ENCODE measurements around the gene UTP11.

UTP11 gene

DNA sequence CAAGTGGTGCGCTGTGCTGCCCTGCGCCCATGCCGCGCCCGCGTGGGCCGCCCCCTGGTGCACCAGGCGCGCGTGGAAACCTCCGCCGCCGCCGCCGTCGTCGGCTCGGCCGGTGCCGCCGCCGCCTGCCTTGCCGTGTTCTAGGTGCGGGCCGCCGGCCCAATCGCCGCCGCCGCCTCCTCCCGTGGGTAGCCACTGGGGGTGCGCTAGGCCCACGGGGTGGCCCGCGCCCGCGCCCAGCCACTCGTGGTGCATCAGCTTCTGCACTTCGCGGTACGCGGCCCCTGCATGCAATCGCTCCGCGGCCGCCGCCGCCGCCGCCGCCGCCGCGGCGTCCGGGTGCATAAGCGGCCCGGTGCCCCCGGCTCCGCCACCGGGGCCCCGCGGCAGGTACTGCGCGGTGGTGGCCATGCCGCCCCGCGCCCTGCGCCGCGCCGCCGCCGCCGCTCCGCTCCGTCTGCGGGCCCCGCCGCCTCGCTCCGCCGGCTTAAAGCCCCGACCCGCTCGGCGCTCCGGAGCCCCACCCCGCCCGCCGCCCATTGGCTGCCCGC is 33.9 kb downstream of the UTP11 start, which contains the start of gene POU3F1:
Gene POU3F1 (minus strand): TSS at position 461 of the 551 bp plus-strand sequence. CDS start 50 bp downstream, at position 411.
- DNase-seq (ENCODE audit: low read depth in 2 of 2): no peak

DNA sequence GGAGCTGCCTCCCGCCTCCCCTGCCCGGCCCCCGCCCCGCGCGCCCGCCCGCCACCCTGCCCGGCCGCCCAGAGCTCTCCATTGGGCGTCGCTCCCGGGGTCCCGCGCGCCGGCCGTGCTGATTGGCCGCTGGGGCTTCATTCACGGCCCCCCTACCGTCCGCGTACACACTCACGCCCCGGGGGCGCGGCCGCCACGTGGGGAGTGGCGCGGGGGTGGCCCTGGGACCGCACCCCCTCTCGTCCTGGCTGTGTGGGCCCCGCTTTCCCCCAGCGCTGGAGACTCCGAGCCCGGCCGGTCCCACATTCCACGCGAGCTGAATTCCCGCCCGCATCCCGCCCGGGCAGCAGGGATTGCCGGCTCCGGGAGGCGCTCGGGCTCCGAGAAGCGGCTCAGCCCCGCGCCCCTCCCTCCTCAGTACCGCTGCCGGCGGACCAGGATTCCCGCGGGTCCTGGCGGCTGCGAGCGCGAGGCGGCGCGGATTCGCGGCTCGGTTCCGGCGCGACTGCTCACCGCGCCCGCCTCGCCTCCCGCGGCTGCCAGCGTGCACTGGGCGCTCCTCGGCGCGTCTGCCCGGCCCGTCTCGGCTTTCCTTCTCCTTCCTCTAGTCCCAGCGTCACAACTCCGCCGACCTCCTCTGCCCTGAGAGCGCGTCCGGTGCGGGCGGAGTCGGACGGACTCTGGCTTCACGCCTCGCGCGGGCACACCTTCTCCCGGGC is 34.5 kb downstream of the UTP11 start:
- DNase-seq (ENCODE audit: low read depth in 2 of 2): peak; percentile 68 to 74

DNA sequence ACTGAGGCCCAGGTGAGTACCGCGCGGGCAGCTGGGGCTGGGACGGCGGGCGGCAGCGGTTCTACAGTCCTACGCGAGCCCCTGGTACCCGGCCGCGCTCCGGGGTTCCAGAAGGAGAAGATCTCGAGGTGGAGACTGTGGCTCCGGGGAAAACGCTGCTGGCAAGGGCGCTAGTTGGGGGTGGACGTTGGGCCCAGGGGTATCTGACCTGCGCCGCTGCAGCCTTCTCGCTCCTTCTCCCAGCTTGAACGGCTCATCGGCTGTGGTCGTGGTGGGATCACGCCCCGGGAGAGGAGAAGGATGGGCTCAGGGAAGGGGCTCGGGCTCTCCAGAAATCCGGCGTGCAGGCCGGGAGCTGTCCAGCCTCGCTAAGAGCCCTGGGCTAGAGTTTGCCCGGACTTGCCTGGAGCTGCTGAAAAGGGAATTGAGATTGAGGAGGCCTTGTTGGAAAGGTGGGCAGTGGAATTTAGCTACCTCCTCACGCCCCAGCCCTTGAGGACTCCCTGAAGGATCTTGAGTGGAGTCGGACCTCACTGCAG is 35.1 kb downstream of the UTP11 start:
- DNase-seq (ENCODE audit: low read depth in 2 of 2): no peak

DNA sequence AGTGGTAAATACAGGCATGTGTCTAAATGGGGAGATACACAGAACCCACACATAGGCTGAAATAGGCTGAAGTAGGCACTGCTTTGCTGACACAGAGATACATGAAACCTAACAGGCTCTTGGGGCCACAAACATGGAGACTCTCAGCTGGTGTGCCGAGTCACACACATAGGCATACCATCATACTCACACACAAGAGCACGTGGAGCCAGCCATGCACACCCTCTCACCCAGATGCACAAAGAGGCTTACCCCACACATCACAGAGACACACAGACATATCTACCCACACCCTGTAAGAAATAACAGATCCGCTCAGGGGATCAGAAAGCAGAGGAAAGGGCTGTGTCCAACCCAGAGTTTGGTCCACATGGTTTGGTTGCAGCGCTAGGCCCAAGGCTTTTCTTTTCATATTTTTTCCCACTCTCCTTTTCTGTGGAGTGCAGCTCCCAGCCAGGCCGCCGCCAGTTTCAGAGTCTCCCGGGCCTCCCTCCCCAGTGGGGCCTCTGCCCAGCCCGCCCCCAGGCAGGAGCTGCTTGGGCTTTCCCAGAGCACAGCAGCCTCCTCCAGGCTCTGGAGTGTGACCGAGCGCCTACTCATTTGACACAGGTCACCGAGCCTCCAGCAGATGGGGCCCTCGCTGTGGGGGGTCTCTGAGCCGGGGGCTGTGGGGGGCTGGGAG is 38.0 kb downstream of the UTP11 start:
- DNase-seq (ENCODE audit: low read depth in 2 of 2): no peak

DNA sequence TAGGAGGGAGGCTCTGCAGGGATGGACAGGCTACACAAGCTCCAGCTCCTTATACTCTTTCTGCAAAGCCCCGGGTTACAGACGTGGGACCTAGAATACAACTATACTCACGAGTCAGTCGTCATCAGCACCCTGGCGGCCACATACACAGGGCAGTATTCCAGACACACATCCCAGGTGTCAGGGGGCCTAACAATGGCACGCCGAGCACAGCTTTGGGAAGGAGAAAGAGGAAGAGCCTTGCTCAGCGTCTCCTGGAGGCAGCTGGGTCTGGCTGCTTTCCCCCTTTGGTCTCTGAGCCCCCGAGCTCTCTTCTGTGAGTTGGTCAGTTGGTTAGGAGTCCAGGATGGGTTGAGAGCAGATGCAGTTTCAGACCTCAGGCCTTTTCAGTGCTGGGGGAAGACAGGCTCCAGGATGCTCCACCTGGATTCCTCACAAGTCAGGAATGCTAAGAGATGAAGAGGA is 38.6 kb downstream of the UTP11 start:
- no peak for DNase-seq (ENCODE audit: low read depth in 2 of 2)

DNA sequence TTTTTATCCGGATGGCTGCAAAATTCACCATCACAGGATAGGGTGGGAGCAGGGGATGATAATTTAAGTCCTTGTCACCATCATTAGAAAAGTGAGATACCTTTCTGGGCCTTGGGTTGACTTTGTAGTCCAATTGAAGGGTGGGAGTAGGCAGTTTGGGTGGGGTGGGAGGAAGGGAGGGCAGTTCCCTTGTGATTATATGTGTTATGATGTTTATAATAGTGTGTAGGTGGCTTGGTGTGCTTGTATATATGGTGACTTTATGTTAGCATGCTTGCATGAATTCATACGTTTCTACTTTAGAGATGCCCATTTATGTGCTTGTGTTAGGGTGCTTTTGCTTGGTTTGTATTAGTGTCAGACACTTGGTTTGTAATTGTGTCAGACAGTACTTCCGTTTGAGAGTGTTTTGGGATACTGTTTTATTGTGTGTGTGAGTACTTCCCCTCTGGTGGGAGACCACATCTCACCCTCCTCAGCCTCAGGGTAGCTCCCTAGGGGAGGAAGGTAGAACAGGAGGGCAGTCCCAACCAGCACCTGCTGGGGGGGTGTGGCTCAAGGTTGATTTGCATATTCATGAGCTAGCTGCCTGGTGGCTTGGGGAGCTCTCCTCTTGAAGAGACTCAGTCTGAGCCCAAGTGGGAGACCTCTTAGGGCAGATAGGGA is 40.3 kb downstream of the UTP11 start:
- no peak for DNase-seq (ENCODE audit: low read depth in 2 of 2)

DNA sequence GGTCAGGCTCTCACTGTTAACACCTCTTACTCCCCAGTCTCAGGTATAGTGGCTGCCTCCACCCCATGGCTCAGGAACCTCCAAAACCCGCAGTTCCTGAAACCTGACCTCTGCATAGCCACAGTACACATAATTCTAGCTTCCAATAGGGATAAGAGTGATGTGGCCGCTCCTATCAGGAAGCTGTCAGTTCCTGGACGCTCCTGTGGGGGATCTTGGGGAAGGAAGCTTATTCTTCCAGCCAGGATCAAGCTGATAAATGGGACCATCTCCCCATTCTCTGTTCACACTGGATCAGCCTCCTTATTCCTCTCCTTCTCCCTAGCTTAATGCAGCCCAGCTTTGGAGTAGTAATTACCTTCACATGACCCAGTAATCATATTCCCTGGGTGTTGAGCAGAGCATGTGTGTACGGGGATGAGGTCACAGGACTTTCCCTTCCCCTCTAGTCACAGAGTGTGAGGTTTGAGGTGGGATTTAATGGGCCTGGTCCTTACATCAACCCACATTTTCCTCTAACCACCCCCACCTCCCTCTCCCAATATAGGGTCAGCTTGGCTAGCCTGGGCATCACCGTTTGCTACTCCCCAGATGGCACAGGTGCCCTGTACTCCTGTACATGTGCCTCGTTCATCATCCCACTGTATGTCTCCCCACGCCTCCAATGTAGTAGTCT is 41.0 kb downstream of the UTP11 start:
- DNase-seq (ENCODE audit: low read depth in 2 of 2): no peak

DNA sequence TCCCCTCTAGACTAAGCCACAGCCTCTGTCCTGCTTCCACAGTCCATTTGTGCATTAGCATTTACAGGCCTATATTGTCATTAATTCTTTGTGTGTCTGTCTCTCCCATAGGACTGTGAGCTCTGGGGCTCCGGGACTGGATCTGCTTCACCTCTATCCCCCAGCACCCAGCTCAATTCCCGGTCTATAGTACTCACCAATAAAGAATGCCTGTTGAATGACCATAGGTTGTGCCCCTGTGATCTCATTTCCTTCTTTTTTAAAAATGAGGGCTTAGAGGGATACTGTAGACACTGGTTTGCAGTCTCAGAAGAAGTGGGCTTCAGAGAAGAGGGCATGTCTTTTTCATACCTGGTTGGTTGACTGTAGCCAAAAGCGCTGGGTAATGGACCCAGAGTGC is 42.9 kb downstream of the UTP11 start:
- no peak for DNase-seq (ENCODE audit: low read depth in 2 of 2)

DNA sequence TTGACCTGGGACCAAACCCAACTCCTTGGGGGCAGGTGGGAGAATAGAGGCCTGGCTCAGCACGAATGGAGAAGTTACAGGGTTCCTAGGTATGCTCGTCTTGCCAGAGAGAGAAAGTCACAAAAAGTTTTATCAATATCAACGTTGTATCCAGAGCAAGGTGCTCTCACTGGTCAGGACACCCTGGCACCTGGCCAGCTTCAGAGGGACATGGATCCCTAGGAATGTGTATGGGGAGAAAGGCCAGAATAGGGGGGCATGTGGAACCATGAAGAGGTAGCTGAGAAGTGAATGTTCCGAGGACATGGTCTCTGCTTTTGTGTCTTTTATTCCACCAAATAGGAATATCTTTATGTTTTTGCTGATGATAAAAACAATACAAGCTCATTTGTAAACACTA is 43.4 kb downstream of the UTP11 start:
- no peak for DNase-seq (ENCODE audit: low read depth in 2 of 2)

DNA sequence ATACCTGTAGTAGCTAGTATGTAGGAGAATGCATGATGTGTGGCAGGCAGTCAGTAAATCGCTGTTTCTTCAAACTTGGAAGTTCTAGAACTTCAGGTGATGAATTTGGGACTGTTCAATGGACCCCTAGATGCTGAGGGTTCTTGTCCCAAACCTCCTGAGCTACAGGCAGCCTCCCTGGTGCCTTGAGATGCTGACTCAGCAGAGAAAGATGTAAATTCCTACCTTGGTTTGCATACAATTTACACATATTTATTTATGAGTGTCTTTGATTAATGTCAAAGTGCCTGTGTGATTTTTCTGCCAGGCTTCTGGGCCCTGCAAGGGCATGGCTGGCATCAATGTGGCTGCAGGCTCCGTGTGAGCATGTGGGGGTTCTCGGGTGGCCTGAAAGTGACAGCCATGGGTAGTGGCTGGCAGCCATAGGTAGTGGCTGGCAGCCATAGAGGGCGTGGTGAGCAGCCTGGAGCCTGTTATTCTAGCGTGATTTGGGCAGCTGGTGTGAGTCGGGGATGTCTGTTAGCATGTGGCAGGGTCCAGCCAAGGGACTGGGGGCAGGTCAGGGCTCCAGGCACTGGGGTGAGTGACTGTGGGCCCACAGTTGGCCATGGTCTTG is 47.2 kb downstream of the UTP11 start:
- DNase-seq (ENCODE audit: low read depth in 2 of 2): no peak

DNA sequence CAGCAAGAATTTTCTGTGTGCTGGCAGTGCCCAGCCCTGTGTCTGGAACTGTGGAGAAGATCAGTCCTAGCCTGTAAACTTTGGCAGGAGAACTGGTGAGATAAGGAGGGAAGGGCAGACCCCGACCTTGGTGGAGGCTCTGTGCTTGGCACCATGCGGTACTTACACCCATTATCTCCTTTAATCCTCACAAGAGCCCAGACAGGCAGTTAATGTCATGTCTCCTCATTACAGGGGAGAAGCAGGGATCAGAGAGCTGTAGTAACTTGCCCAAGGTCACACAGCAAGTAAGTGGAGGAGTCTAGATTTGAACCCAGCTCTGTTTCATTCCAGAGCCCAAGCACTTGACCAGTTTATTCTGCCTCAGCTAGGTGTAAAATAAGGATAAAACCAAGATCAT is 48.0 kb downstream of the UTP11 start:
- no peak for DNase-seq (ENCODE audit: low read depth in 2 of 2)

DNA sequence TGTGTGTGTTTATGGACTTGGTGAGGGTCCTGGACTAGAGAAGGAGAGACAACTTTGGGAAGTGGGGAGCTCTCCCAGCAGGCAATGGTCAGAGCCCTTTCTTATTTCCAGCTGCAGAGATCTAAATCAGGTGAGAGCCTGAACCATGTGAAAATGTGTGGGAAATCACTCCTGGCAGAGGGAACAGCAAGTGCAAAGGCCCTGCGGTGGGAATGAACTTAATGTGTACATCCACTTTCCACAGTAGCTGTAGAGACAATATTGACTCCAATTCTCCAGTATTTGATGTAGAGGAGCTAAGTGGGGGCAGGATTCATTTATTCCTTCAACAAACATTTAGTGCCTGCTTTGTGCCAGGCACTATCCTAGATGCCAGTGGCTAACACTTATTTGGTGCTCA is 48.8 kb downstream of the UTP11 start:
- DNase-seq (ENCODE audit: low read depth in 2 of 2): no peak

DNA sequence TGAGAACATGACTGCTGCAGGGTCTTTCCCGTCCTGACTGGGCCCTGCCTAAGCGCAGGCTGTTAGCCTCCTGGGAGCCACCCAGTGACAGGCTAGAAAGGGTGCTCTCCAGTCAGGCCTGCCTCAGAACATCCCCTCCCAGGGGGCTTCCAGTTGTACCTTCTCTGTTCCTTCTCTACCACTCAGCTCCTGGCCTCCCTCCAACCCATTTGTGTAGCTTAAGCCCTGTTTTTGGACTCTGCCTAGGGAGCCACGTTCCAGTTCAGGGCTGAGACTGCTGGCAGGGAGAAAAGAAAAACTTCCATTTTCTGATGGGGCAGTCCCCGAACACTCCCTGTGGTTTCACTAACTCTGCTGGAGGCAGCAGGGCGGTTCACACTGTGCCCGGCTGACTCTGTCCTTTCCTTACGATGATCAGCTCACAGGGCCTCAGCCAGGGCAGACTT is 49.4 kb downstream of the UTP11 start:
- DNase-seq (ENCODE audit: low read depth in 2 of 2): no peak

DNA sequence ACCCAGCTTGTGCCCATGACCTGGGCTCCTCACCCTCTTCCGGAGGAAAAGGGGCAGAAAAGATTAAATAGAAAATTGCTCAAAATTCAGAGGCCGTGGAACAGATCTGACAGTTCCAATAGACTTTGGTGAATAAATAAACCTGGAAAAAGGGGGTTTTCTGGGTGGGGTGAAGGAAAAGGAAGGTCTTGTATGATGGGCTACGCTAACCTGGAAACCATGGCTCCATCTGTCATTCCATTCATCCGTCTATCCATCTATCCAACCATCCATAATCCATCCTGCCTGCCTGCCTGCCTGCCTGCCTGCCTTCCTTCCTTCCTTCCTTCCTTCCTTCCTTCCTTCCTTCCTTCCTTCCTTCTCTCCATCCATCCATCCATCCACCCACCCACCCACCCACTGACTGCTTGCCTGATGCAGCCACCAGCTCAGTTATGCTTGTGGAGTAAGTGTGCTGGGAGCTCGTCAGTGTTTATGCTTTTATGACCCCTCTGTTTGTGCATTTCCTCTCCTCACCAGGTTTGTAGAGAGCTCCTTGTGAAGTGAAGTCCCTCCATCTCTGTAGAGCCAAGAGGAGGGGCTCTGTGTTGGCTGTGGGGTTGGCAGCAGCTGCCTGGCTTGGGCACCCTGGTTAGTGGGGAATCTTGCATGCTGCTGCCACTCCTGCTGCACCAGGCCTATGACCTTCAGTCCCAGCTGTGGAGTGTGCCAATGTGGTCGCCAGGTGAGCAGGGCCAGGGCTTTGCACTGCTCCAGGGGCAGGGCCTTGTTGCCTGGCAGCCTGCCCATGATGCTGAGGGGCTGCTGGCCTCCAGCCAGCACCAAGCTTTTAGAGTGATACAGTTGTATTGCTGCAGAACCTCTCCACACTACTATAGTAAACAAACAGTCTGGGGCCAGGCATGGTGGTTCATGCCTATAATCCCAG is 50.1 kb downstream of the UTP11 start:
- DNase-seq (ENCODE audit: low read depth in 2 of 2): no peak

DNA sequence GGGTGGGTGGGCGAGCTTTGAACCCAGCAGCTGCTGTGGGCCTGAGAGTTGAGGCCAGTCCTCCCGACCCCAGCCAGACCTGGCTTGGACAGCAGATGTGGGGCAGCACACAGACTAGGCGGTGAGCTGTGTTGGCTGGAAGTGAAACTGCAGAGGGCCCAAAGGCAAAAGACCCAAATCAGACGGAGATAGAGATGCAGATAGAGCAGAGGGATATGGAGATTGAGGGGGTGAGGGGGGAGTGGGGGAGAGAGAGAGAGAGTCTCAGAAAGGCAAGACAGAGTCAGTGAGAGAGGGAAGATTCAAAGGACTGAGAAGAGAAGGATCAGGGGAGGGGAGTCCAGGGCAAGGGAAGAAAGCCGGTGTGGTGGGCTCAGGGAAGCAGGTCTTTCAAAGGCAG is 51.1 kb downstream of the UTP11 start:
- no peak for DNase-seq (ENCODE audit: low read depth in 2 of 2)

DNA sequence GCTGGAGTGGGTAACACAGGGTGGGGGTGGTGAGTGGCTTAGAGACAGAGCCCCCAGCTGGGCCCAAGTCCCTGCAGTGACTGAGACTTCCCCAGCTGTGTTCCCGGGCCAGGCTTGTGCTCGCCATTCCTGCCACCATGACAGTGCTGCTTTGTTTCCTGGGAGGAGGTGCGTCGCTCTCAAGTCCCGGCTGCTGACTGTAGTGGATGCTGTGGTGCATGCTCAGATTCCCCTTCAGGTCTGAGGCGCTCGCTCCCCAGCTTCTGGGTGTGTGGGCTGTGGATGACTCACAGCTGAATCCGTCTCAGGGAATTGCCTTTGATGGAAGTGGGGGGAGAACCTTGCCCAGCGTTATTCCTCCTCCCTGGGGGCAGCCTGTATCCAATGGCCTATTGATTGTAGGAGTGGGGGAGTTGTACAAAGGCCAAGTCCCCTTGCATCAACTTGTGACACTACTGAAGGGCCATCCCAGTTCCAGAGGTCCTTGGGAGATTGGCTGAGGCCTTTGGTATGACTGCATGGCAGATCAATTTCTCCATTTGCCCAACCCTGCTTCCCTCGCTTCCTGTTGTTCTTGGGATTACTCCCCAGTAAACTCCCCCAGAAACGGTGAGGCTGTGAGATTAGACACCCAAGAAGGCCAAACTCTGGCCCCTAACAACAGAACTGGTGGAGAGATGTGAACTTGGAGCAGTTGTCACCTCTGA is 51.8 kb downstream of the UTP11 start:
- DNase-seq (ENCODE audit: low read depth in 2 of 2): no peak

DNA sequence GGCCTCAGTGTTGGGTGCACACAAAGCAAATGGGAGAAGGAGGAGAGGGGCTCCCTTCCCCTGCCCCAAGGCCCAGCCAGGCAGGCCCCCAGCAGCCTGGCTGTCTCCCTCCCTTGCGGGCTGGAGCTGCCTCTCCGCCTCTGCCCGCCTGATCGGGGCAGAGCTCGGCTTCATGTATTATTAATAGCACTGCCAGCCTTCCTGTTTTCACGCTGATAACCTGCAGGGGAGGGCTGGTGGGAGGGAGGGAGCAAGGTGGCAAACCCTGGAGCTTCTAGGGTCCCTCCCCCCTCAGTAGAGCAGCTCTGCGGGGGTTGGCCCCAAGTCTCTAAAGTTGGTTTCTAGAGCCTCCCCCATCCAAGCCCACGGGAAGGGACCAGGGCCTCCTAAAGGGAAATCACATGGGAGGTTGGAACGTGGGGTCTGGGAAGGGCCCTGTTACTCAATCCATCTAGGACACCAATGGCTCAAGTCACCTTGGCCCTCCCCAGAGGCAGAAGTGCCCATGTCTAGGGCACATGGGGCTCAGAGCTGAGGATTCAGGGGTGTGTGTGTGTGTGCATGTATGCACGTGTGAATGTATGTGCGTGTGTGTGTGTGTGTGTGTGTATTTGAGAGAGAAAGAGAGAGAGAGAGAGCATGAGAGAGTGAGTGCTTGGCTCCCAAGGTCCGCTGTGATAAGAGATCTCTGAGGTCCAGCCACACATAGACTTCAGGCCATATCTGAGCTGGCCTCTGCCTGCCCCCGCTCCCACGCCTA is 55.9 kb downstream of the UTP11 start:
- no peak for DNase-seq (ENCODE audit: low read depth in 2 of 2)

DNA sequence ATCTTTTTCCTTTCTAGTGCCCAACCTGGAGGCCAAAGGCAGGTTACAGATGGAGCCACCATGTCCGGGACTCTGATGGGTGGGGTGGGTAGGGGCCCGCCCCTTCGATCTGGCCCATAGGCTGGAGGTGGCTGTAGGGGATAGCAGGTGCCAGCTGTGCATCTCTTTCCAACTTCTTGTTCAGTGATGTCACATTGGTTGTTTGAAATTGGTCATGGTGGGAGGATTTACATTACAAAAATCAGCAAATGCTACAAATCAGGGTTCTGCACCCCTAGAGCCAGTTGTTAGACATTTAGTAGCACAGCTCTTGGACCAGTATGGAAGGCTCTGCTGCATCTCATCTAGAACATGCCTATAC is 56.4 kb downstream of the UTP11 start:
- no peak for DNase-seq (ENCODE audit: low read depth in 2 of 2)

All from stimulated activated CD8-positive, alpha-beta memory T cell treated with anti-CD3 and anti-CD28 coated beads, Interleukin-15, amount 100 ng/mL, for 48 hours (primary cell).